Sigmoid colon (tissue), 7 donors: ENCODE results near the gene NAP1L5. TPM values are rescaled to one million over a fixed set of nuclear protein-coding genes. Genes with fewer than 3 reads are reported as not detected.

Experiments
- DNase-seq: peaks from one replicate; pipeline ENCODE4 v3.0.0-alpha.2; 2019
- H3K27ac ChIP-seq, 4 donors: fragments of 200-600 bp; sonication (generic); one replicate each; pipeline ENCODE4 v1.5.1; 2016 to 2019; ENCODE audit warnings: mild to moderate bottlenecking in 1 of 4
- H3K27me3 ChIP-seq, 3 donors: fragments of 200-600 bp; sonication (generic); one replicate each; pipeline ENCODE4 v1.5.1; 2019; ENCODE audit warnings: mild to moderate bottlenecking in 1 of 3
- H3K36me3 ChIP-seq, 4 donors: fragments of 200-600 bp; sonication (generic); one replicate each; pipeline ENCODE4 v1.5.1; 2016 to 2019
- H3K4me1 ChIP-seq, 4 donors: fragments of 200-600 bp; sonication (generic); one replicate each; pipeline ENCODE4 v1.5.1; 2017 to 2019
- H3K4me3 ChIP-seq, 4 donors: fragments of 200-600 bp; sonication (generic); one replicate each; pipeline ENCODE4 v1.5.1; 2017 to 2019; ENCODE audit warnings: mild to moderate bottlenecking in 2 of 4, moderate library complexity in 1 of 4
- H3K9me3 ChIP-seq, 4 donors: fragments of 200-600 bp in 3 of 4; sonication (generic) in 3 of 4; one replicate each; pipeline versions ENCODE4 v1.5.1 to v1.6.1; 2013 to 2019
- EP300 ChIP-seq, 4 donors: sonication (generic); formaldehyde crosslinking; IDR thresholded peaks; one replicate each; pipeline ENCODE4 v1.6.1; 2017; ENCODE audit warnings: antibody characterized with exemption in 4 of 4
- POLR2A ChIP-seq, 2 donors: fragments of 450-650 bp; IDR thresholded peaks; one replicate each; pipeline ENCODE4 v1.6.1; 2016; ENCODE audit warnings: antibody characterized with exemption in 2 of 2, mild to moderate bottlenecking in 2 of 2, moderate library complexity in 2 of 2
- POLR2AphosphoS5 ChIP-seq, 4 donors: sonication (generic); formaldehyde crosslinking; IDR thresholded peaks; one replicate each; pipeline ENCODE4 v1.6.1; 2017; ENCODE audit warnings: antibody characterized with exemption in 4 of 4
- WGBS, 2 donors: extraction: QIAGEN DNeasy Blood & Tissue Kit; methylation state at CpG; one replicate each; pipeline ENCODE4 v1.1.7; 2013; 5-methylcytosine and 5-hydroxymethylcytosine counted together
- intact Hi-C: fragments of 100-400 bp; cut with DNase I; formaldehyde crosslinking; loops from one replicate; pipeline ENCODE4 v1.15.1; 2023
- polyA plus RNA-seq, 3 donors: library from polyadenylated mRNA; stranded (reverse); fragments of 200-250 nt; gene quantifications; one replicate each; pipeline ENCODE4 v1.2.3, GENCODE V29; 2013
- total RNA-seq, 4 donors: library from RNA; depleted of rRNA; stranded (reverse); fragments of >200 nt; gene quantifications; one replicate each; pipeline ENCODE4 v1.1.0, GENCODE V29; 2016
- TF ChIP-seq, protein P1 (sequence below), 4 experiments: fragments of 450-650 bp in 3 of 4; fragments of 200-600 bp in 1 of 4; IDR thresholded peaks; one replicate each; pipeline ENCODE4 v1.5.1; 2016 to 2019; ENCODE audit warnings: antibody characterized with exemption in 4 of 4, mild to moderate bottlenecking in 3 of 4, moderate library complexity in 2 of 4
- donor health status: healthy with polysubstance abuse.
- donor health status: Bipolar disorder and iron deficiency.
- donor health status: healthy.

The NAP1L5 gene
- total and polyA plus RNA-seq, 7 donors: 1.4 to 13.6 (median 7.3) TPM

DNA sequence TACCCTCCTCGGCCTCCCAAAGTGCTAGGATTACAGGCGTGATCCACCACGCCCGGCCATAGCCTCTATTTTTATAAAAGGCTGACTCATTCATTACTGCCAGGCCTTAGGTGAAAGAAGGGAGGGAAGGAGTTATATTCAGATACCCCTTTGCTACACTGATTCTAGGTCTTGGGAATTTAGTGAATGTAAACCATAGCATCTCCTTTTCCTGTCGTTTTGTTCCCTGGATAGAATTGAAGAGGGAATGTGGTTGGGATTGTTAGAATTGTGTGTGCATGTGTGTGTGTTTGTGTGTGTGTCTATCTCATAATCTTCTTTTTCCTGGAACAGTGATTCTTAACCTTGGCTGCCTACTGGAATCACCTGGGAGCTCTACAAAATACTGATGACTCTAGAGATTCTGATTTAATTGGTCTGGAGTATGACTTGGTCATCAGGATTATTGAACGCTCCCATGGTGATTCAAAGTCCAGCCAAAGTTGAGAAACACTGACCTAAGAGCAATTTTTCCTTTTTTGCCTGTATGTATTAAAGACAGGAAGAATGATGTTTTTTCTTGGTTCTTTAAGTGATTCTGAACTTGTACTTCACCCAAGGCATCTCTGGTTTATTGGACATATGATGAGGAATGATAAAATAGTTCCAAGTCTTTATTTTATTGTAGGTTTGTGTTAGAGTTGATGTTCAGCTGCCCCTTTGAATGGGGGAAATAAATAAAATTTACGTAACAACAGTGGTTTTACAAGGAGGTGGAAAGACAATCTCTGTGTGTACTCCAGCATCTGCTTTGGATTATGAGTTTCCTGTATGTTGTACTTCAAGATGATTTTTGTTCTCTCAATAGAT is 37.0 kb downstream of the NAP1L5 start:
- Histone ChIP-seq H3K36me3 (peaks cover 0 to 19% (median 5%) of the 10 kb centered on the region in 4 donors), H3K9me3 (no peaks in the 10 kb centered on the region), H3K4me3 (no peak overlapping the region), H3K27ac (no peak overlapping the region), H3K4me1 (peaks cover 0 to 25% (median 17%) of the 10 kb centered on the region in 4 donors), H3K27me3 (no peaks in the 10 kb centered on the region)
- TF ChIP-seq POLR2AphosphoS5 (IDR thresholded peaks at IDR 0.05): no peak
- no peak for TF ChIP-seq POLR2A (IDR thresholded peaks at IDR 0.05)
- TF ChIP-seq, protein P1, sequence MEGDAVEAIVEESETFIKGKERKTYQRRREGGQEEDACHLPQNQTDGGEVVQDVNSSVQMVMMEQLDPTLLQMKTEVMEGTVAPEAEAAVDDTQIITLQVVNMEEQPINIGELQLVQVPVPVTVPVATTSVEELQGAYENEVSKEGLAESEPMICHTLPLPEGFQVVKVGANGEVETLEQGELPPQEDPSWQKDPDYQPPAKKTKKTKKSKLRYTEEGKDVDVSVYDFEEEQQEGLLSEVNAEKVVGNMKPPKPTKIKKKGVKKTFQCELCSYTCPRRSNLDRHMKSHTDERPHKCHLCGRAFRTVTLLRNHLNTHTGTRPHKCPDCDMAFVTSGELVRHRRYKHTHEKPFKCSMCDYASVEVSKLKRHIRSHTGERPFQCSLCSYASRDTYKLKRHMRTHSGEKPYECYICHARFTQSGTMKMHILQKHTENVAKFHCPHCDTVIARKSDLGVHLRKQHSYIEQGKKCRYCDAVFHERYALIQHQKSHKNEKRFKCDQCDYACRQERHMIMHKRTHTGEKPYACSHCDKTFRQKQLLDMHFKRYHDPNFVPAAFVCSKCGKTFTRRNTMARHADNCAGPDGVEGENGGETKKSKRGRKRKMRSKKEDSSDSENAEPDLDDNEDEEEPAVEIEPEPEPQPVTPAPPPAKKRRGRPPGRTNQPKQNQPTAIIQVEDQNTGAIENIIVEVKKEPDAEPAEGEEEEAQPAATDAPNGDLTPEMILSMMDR (IDR thresholded peaks at IDR 0.05): no peak
- no peak for DNase-seq
- 55 to 83% methylated on average over 7 of the region's 7 CpGs for WGBS, 2 donors
- intact Hi-C loops: no loop called here

GRCh38 chr4:88659890-88660208 is 37.8 kb downstream of the NAP1L5 start:
- peaks cover 0 to 25% (median 17%) of the 10 kb centered on the region in 4 donors for H3K4me1 ChIP-seq
- TF ChIP-seq EP300 (IDR thresholded peaks at IDR 0.05) (no peak), POLR2AphosphoS5 (IDR thresholded peaks at IDR 0.05) (no peak), POLR2A (IDR thresholded peaks at IDR 0.05) (no peak)
- TF ChIP-seq, protein P1 (IDR thresholded peaks at IDR 0.05): no peak
- intact Hi-C loops: loop anchor here (2.0 to 5.0 kb wide), 2 partner anchors 68 to 121 kb away; partner anchors contain the start of gene HERC3
- DNase-seq: no peak
- no peaks in the 10 kb centered on the region for H3K9me3 ChIP-seq
- no peak overlapping the region for H3K27ac ChIP-seq
- no peaks in the 10 kb centered on the region for H3K27me3 ChIP-seq
- H3K36me3 ChIP-seq: peaks cover 0 to 27% (median 8%) of the 10 kb centered on the region in 4 donors
- no peak overlapping the region for H3K4me3 ChIP-seq

GRCh38 chr4:88659055-88659889 is 38.4 kb downstream of the NAP1L5 start:
- 29 to 47% methylated on average over 4 of the region's 4 CpGs for WGBS, 2 donors
- Histone ChIP-seq H3K4me1 (peaks cover 0 to 25% (median 17%) of the 10 kb centered on the region in 4 donors), H3K36me3 (peaks cover 0 to 25% (median 8%) of the 10 kb centered on the region in 4 donors), H3K4me3 (no peak overlapping the region), H3K27me3 (no peaks in the 10 kb centered on the region), H3K27ac (peak overlapping the region; percentile 38 to 61 (median 58)), H3K9me3 (no peaks in the 10 kb centered on the region)
- peak; percentile 70 for DNase-seq
- TF ChIP-seq POLR2A (IDR thresholded peaks at IDR 0.05): no peak
- TF ChIP-seq, protein P1 (IDR thresholded peaks at IDR 0.05): peak; percentile 50 to 83 (median 76)
- intact Hi-C loops: loop anchor here (2.0 to 5.0 kb wide), 2 partner anchors 67 to 120 kb away; partner anchors contain the start of gene HERC3

DNA sequence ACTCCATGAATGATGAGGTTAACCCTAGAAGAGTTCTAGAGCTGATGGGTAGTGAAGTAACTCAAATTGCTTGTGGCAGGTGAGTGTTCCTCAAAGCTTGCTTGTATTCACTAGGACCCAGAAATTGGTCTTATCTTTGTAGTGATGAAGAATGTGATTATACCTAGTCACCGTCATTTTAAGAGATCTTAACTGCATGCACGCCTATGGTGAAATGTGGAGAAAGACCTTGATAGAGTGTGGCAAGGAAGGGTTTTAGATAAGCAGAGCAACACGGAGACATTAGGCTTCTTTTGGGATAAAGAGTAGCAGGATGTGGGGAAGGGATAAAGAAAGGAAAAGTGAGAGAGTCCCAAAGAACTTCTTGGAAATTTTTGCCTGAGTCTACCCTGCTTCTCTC is 42.4 kb downstream of the NAP1L5 start:
- Histone ChIP-seq H3K9me3 (no peaks in the 10 kb centered on the region), H3K4me1 (peaks cover 0 to 25% (median 15%) of the 10 kb centered on the region in 4 donors), H3K27me3 (no peaks in the 10 kb centered on the region), H3K27ac (no peak overlapping the region), H3K4me3 (no peak overlapping the region), H3K36me3 (peaks cover 0 to 40% (median 8%) of the 10 kb centered on the region in 4 donors)
- no peak for DNase-seq
- WGBS, 2 donors: 92 to 93% methylated on average over 3 of the region's 3 CpGs
- no peak for TF ChIP-seq POLR2AphosphoS5 (IDR thresholded peaks at IDR 0.05)
- TF ChIP-seq POLR2A (IDR thresholded peaks at IDR 0.05): no peak
- TF ChIP-seq, protein P1 (IDR thresholded peaks at IDR 0.05): no peak
- no peak for TF ChIP-seq EP300 (IDR thresholded peaks at IDR 0.05)
- intact Hi-C loops: loop anchor here (5.0 kb wide), 1 partner anchor 63 kb away; the partner anchor contains the start of gene HERC3
